ENCODE data around the gene SLC38A5. TPM values are rescaled to one million over a fixed set of nuclear protein-coding genes. Genes with fewer than 3 reads are reported as not detected.
"Not testable (repeated sequence)": the region's sequence is repeated elsewhere in the genome, so short reads cannot be mapped to it uniquely, and the experiment has no call there.

Gene SLC38A5
- total RNA-seq, 1 donor from 2014 or later, result 2.6 TPM

DNA sequence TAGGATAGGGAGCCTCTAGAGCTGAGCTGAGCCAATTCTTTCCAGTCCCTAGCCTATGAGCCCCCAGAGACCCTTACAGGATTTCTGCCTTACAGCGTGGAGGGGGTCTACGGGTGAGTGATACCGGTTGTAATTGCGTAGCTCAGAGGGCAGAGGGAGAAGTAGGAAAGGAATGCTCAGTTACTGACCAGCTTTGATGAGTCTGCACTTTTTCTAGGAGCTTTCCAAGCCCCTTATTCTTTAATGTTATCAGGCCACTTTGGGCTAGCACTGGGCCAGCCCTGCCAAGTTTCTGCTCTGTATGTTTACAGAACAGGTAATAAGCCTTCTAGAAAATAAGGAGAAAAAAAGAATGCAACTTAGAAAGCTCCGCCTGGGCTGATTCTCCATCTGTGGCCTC lies 40.5 kb downstream of the SLC38A5 start:
- H3K4me1 Mint-ChIP-seq (ENCODE audit: low read depth); H3K27me3 Mint-ChIP-seq (ENCODE audit: low read depth); H3K36me3 Mint-ChIP-seq (ENCODE audit: low read depth); H3K9me3 Mint-ChIP-seq (ENCODE audit: low read depth); H3K4me3 Mint-ChIP-seq (ENCODE audit: unreplicated experiment); H3K27ac Mint-ChIP-seq (ENCODE audit: unreplicated experiment); DNase-seq (ENCODE audit: low spot score): not testable (repeated sequence)

DNA sequence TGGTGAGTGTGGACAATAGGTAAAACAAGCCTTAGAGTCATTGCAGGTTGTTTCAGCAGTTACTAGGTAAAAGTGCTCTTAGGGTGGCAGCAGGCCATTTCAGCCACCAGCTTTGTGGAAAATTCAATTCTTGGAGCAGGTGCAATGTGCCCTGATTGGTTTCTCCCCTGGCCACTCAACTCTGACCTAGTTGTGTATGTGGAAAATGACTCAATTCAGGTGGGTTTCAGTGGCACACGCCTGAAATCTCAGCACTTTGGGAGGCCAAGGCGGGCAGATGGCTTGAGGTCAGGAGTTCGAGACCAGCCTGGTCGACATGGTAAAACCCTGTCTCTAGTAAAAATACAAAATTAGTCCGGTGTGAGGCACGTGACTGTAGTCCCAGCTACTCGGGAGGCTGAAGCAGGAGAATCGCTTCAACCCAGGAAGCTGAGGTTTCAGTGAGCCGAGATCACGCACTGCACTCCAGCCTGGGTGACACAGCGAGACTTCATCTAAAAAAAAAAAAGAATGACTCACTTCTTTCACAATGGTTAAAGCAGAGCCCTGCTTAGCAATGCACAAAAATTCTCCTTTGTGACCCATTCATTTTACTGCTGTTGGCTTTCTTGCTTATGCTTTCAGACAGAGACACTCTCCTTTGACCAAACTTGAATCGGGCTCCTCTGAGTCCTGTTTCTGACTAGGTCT lies 42.9 kb downstream of the SLC38A5 start:
- not testable (repeated sequence) for H3K4me3 Mint-ChIP-seq (ENCODE audit: unreplicated experiment); H3K9me3 Mint-ChIP-seq (ENCODE audit: low read depth); H3K36me3 Mint-ChIP-seq (ENCODE audit: low read depth); H3K27me3 Mint-ChIP-seq (ENCODE audit: low read depth); DNase-seq (ENCODE audit: low spot score); H3K4me1 Mint-ChIP-seq (ENCODE audit: low read depth); H3K27ac Mint-ChIP-seq (ENCODE audit: unreplicated experiment)

- not testable (repeated sequence) for H3K4me1 Mint-ChIP-seq (ENCODE audit: low read depth); H3K4me3 Mint-ChIP-seq (ENCODE audit: unreplicated experiment); DNase-seq (ENCODE audit: low spot score); H3K27ac Mint-ChIP-seq (ENCODE audit: unreplicated experiment); H3K9me3 Mint-ChIP-seq (ENCODE audit: low read depth); H3K36me3 Mint-ChIP-seq (ENCODE audit: low read depth); H3K27me3 Mint-ChIP-seq (ENCODE audit: low read depth)
Measured at GRCh38 chrX:48411860-48412259, 58.2 kb downstream of the SLC38A5 start, which contains the start of gene SSX4B. SSX4B (minus strand) TSS chrX:48411960; CDS start chrX:48411372, 588 bp downstream.

Other genes with a start within 250 kb of the SLC38A5 start
- not detected in 3 replicates for gene SSX1, start 214.9 kb downstream of the SLC38A5 start, total RNA-seq
- gene SSX3, start 113.6 kb downstream of the SLC38A5 start, total RNA-seq, result not detected in 3 replicates
- gene SSX4, start 86.7 kb downstream of the SLC38A5 start, total RNA-seq, result not detected in 3 replicates
- not detected in 3 replicates for gene SSX4B, start 58.3 kb downstream of the SLC38A5 start, total RNA-seq
- gene FTSJ1, start 5.9 kb upstream of the SLC38A5 start, total RNA-seq, result 53.3 to 68.0 TPM (median 55.9 TPM) in 3 replicates
- 10.8 to 23.1 TPM (median 12.5 TPM) in 3 replicates for gene PORCN, start 38.7 kb upstream of the SLC38A5 start, total RNA-seq
- gene EBP, start 51.5 kb upstream of the SLC38A5 start, total RNA-seq, result 35.2 to 44.4 TPM (median 39.1 TPM) in 3 replicates
- gene TBC1D25, start 69.5 kb upstream of the SLC38A5 start, total RNA-seq, result 15.7 to 18.9 TPM (median 18.8 TPM) in 3 replicates
- gene RBM3, start 104.2 kb upstream of the SLC38A5 start, total RNA-seq, result 224 to 303 TPM (median 283 TPM) in 3 replicates
- gene WDR13, start 127.2 kb upstream of the SLC38A5 start, total RNA-seq, result 87.7 to 92.9 TPM (median 92.3 TPM) in 3 replicates
- gene WAS, start 213.5 kb upstream of the SLC38A5 start, total RNA-seq, result 0.24 to 1.3 TPM (median 0.37 TPM) in 3 replicates
- gene SUV39H1, start 226.5 kb upstream of the SLC38A5 start, total RNA-seq, result 3.0 to 4.7 TPM (median 3.6 TPM) in 3 replicates

Data from chondrocyte (in vitro differentiated cells).